ENCODE measurements around the gene TRPV2.

TRPV2 gene

GRCh38 chr17:16466407-16466806 lies 51.0 kb downstream of the TRPV2 start:
- Histone ChIP-seq H3K4me3 (ENCODE audit: insufficient read length, low read depth) (no peak overlapping the region), H3K9me3 (ENCODE audit: insufficient read depth, low read length) (no peaks in the 10 kb centered on the region), H3K9ac (ENCODE audit: insufficient read length, low read depth) (no peak overlapping the region), H3K36me3 (ENCODE audit: insufficient read depth, insufficient read length, low read length) (peaks cover 3% of the 10 kb centered on the region), H3K27me3 (ENCODE audit: insufficient read depth, insufficient read length) (peaks cover 3% of the 10 kb centered on the region), H3K4me1 (ENCODE audit: insufficient read depth, insufficient read length) (peaks cover 13% of the 10 kb centered on the region)
- no peak for DNase-seq (ENCODE audit: low read depth, low spot score)
- no peak for TF ChIP-seq ZNF274 (IDR thresholded peaks at IDR 0.05; ENCODE audit: low read depth, low read length)
- TF ChIP-seq YY1 (IDR thresholded peaks at IDR 0.05; ENCODE audit: insufficient read depth, insufficient read length) = no peak

DNA sequence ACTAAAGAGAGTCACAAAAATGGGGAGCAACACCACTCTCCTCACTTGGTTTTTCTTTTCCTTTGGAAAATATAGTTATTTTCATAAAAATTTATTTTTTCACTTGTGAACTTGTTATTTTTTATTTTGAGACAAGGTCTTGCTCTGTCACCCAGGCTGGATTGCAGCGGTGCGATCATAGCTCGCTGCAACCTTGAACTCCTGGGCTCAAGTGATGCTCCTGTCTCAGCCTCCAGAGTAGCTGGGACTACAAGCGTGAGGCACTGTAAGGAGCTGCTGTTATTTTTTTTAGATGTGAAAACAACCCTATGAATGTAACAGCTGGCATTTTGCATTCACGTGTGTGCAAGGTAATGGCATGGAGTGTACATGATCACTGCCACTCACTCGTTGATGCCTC lies 51.7 kb downstream of the TRPV2 start:
- H3K4me3 ChIP-seq (ENCODE audit: insufficient read length, low read depth) = no peak overlapping the region
- H3K9ac ChIP-seq (ENCODE audit: insufficient read length, low read depth) = no peak overlapping the region
- TF ChIP-seq YY1 (IDR thresholded peaks at IDR 0.05; ENCODE audit: insufficient read depth, insufficient read length) = no peak
- TF ChIP-seq ZNF274 (IDR thresholded peaks at IDR 0.05; ENCODE audit: low read depth, low read length) = no peak
- TF ChIP-seq SUZ12 (IDR thresholded peaks at IDR 0.05; ENCODE audit: extremely low read depth, insufficient read depth, insufficient read length) = no peak
- H3K9me3 ChIP-seq (ENCODE audit: insufficient read depth, low read length) = no peaks in the 10 kb centered on the region
- peaks cover 2% of the 10 kb centered on the region for H3K36me3 ChIP-seq (ENCODE audit: insufficient read depth, insufficient read length, low read length)
- no peak for DNase-seq (ENCODE audit: low read depth, low spot score)
- H3K27me3 ChIP-seq (ENCODE audit: insufficient read depth, insufficient read length) = peaks cover 3% of the 10 kb centered on the region
- peaks cover 13% of the 10 kb centered on the region for H3K4me1 ChIP-seq (ENCODE audit: insufficient read depth, insufficient read length)

DNA sequence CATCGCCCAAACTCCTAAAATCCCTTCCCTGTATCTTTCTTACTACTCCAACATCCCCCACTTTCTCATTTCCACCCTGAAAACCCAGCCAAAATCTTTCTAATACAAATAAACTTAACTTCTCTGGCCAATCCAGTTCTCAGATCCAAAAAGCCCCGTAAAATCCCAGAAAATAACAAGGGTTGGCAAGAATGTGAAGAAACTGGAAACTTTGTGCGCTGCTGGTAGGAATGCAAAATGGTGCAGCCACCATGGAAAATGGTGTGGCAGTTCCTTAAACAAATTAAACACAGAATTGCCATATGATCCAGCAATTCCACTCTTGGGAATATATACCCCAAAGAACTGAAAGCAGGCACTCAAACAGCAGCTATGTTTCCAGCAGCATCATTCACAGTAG lies 52.5 kb downstream of the TRPV2 start:
- Histone ChIP-seq H3K4me3 (ENCODE audit: insufficient read length, low read depth) (no peak overlapping the region), H3K36me3 (ENCODE audit: insufficient read depth, insufficient read length, low read length) (no peaks in the 10 kb centered on the region), H3K27me3 (ENCODE audit: insufficient read depth, insufficient read length) (peaks cover 3% of the 10 kb centered on the region), H3K9me3 (ENCODE audit: insufficient read depth, low read length) (no peaks in the 10 kb centered on the region), H3K9ac (ENCODE audit: insufficient read length, low read depth) (no peak overlapping the region), H3K4me1 (ENCODE audit: insufficient read depth, insufficient read length) (peaks cover 8% of the 10 kb centered on the region)
- TF ChIP-seq ZNF274 (IDR thresholded peaks at IDR 0.05; ENCODE audit: low read depth, low read length) = no peak
- TF ChIP-seq YY1 (IDR thresholded peaks at IDR 0.05; ENCODE audit: insufficient read depth, insufficient read length) = no peak
- no peak for TF ChIP-seq SUZ12 (IDR thresholded peaks at IDR 0.05; ENCODE audit: extremely low read depth, insufficient read depth, insufficient read length)
- no peak for DNase-seq (ENCODE audit: low read depth, low spot score)

- H3K9ac ChIP-seq (ENCODE audit: insufficient read length, low read depth) = no peak overlapping the region
- no peak overlapping the region for H3K4me3 ChIP-seq (ENCODE audit: insufficient read length, low read depth)
- DNase-seq (ENCODE audit: low read depth, low spot score) = no peak
- H3K27me3 ChIP-seq (ENCODE audit: insufficient read depth, insufficient read length) = peaks cover 3% of the 10 kb centered on the region
- H3K9me3 ChIP-seq (ENCODE audit: insufficient read depth, low read length) = no peaks in the 10 kb centered on the region
- no peak for TF ChIP-seq YY1 (IDR thresholded peaks at IDR 0.05; ENCODE audit: insufficient read depth, insufficient read length)
- TF ChIP-seq ZNF274 (IDR thresholded peaks at IDR 0.05; ENCODE audit: low read depth, low read length) = no peak
- TF ChIP-seq SUZ12 (IDR thresholded peaks at IDR 0.05; ENCODE audit: extremely low read depth, insufficient read depth, insufficient read length) = no peak
- H3K4me1 ChIP-seq (ENCODE audit: insufficient read depth, insufficient read length) = peaks cover 14% of the 10 kb centered on the region
- no peaks in the 10 kb centered on the region for H3K36me3 ChIP-seq (ENCODE audit: insufficient read depth, insufficient read length, low read length)
Observed at GRCh38 chr17:16468428-16468992, 53.1 kb downstream of the TRPV2 start.

DNA sequence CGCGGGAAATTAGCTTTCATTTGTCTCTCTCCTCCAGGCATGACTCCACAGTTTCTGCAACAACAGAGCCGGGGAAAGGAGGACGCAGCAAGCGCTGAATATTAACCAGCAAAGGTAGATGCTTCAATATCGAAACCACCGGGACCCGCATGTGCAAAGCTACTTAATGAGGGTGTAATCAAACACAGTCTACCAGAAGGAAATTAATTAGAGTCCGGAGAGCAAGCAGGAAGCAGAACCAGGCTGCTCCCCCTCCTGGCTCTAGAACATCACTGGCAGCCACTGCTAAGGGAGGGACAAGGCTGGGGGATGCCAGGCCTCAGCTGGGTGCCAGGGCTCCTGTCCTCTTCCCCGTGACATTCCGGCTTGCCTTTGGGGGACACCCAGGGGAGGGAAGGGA lies 54.9 kb downstream of the TRPV2 start:
- DNase-seq (ENCODE audit: low read depth, low spot score) = no peak
- H3K36me3 ChIP-seq (ENCODE audit: insufficient read depth, insufficient read length, low read length) = no peaks in the 10 kb centered on the region
- TF ChIP-seq YY1 (IDR thresholded peaks at IDR 0.05; ENCODE audit: insufficient read depth, insufficient read length) (no peak), ZNF274 (IDR thresholded peaks at IDR 0.05; ENCODE audit: low read depth, low read length) (no peak), SUZ12 (IDR thresholded peaks at IDR 0.05; ENCODE audit: extremely low read depth, insufficient read depth, insufficient read length) (no peak)
- H3K9me3 ChIP-seq (ENCODE audit: insufficient read depth, low read length) = no peaks in the 10 kb centered on the region
- H3K4me3 ChIP-seq (ENCODE audit: insufficient read length, low read depth) = no peak overlapping the region
- H3K27me3 ChIP-seq (ENCODE audit: insufficient read depth, insufficient read length) = peaks cover 3% of the 10 kb centered on the region
- no peak overlapping the region for H3K9ac ChIP-seq (ENCODE audit: insufficient read length, low read depth)
- H3K4me1 ChIP-seq (ENCODE audit: insufficient read depth, insufficient read length) = peaks cover 12% of the 10 kb centered on the region

DNA sequence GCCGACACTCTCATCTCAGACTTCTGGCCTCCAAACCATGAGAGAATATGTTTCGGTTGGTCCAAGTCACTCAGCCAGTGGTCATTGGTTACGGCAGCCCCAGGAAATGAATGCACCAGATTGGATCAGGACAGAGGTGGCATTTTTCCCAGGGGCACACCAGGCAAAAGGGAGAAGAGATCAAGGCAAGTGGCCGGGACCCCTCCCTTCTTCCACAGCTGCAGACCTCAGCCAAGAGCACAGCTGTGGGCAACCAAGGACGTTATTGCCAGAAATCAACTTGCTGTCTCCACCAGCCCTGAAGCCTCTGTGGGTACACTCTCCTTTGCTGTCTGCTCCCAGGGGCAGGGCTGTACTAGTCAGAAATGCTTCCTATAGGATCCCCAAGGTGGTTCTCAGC lies 55.9 kb downstream of the TRPV2 start:
- Histone ChIP-seq H3K27me3 (ENCODE audit: insufficient read depth, insufficient read length) (peaks cover 3% of the 10 kb centered on the region), H3K9me3 (ENCODE audit: insufficient read depth, low read length) (no peaks in the 10 kb centered on the region), H3K36me3 (ENCODE audit: insufficient read depth, insufficient read length, low read length) (no peaks in the 10 kb centered on the region), H3K9ac (ENCODE audit: insufficient read length, low read depth) (no peak overlapping the region), H3K4me3 (ENCODE audit: insufficient read length, low read depth) (no peak overlapping the region), H3K4me1 (ENCODE audit: insufficient read depth, insufficient read length) (peaks cover 12% of the 10 kb centered on the region)
- TF ChIP-seq ZNF274 (IDR thresholded peaks at IDR 0.05; ENCODE audit: low read depth, low read length) (no peak), SUZ12 (IDR thresholded peaks at IDR 0.05; ENCODE audit: extremely low read depth, insufficient read depth, insufficient read length) (no peak), YY1 (IDR thresholded peaks at IDR 0.05; ENCODE audit: insufficient read depth, insufficient read length) (no peak)
- no peak for DNase-seq (ENCODE audit: low read depth, low spot score)

- Histone ChIP-seq H3K27me3 (ENCODE audit: insufficient read depth, insufficient read length) (peaks cover 3% of the 10 kb centered on the region), H3K36me3 (ENCODE audit: insufficient read depth, insufficient read length, low read length) (no peaks in the 10 kb centered on the region), H3K9me3 (ENCODE audit: insufficient read depth, low read length) (no peaks in the 10 kb centered on the region), H3K4me1 (ENCODE audit: insufficient read depth, insufficient read length) (peaks cover 12% of the 10 kb centered on the region), H3K9ac (ENCODE audit: insufficient read length, low read depth) (peak overlapping the region; percentile 4), H3K4me3 (ENCODE audit: insufficient read length, low read depth) (no peak overlapping the region)
- TF ChIP-seq SUZ12 (IDR thresholded peaks at IDR 0.05; ENCODE audit: extremely low read depth, insufficient read depth, insufficient read length) = no peak
- no peak for TF ChIP-seq YY1 (IDR thresholded peaks at IDR 0.05; ENCODE audit: insufficient read depth, insufficient read length)
- TF ChIP-seq ZNF274 (IDR thresholded peaks at IDR 0.05; ENCODE audit: low read depth, low read length) = no peak
- no peak for DNase-seq (ENCODE audit: low read depth, low spot score)
Observed at GRCh38 chr17:16472539-16472938, 57.2 kb downstream of the TRPV2 start.

Data from NT2/D1 (cell line).